ENCODE data around the gene HOXC6. TPM values are rescaled to one million over a fixed set of nuclear protein-coding genes. Genes with fewer than 3 reads are reported as not detected.

HOXC6 gene
- total and polyA plus RNA-seq, 10 of the 15 experiments (the other 5 are each of a cell fraction or from before 2014, with no cell fraction given), result 0.02 to 0.55 (median 0.45) TPM; not detected in 4

DNA sequence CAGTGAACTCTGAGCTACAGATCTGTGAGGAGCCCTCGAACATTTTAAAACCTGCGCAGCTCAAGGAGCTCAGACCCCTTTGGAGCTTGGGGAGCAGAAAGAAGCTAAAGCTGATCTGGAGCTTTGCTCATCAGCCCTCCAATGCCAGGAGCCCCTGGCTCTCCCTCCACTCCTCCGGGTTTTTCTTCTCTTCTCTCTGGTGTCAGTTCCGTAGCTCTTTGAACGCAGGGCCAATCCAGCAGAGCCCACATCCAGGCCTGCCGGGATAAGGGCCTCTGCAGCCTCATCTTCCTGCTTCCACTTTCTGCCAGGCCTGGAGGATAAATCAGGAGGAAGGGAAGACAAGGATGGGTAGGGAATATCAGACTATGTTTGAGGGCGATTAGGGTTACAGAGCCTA, 31.4 kb downstream of the HOXC6 start (continued):
- no peak for TF ChIP-seq EED (IDR thresholded peaks at IDR 0.05; ENCODE audit: low read depth)

DNA sequence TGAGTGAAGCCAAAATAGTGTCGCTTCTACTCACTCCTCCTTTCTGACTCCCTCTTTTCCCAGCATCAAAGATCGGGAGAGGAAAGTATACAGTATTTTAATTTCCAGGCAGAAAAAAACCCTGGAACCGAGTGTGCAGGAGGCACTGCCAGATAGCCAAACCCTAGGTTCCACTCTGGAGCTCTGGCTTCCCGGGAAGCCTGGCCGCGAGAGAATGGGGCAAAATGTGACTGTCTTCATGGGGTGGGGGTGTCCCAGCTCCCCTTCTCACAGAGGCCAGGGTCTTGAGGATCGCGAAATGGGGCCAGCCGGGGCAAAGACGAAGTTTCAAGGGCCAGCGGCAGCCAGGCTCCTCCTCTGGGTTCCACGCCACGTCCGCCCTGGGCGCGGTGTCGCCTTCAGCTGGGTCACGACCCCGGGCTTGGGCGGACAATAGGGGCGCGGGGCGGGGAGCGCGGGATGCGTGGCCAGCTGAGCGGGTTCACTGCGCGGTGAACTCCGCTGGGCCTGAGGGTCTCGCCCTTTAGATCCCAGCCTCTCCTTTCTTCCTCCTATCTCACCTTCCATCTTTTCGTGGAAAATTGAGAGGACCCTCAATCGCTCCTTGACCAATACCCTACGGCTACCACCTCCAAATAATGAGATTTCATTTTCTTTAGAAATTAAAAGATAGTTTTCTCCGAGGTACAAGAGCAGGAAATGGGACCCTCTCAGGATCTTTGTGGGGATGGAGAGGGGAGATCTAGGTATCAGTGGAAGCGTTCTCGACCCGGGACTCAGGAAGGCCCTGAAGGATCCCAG, 32.1 kb downstream of the HOXC6 start:
- ATAC-seq, result no peak
- H3K36me3 ChIP-seq (ENCODE audit: control insufficient read depth in 2 of 2, insufficient read depth in 2 of 2, low read length in 1 of 2), result no peaks in the 10 kb centered on the region
- no peak overlapping the region for H2AFZ ChIP-seq (ENCODE audit: control insufficient read depth, low read depth, low read length)
- intact Hi-C loops (cut with micrococcal nuclease; ENCODE audit: unreplicated experiment) (no loop called here), in situ Hi-C loops (cut with MboI) (no loop called here)
- no peak for TF ChIP-seq ATF7 (IDR thresholded peaks at IDR 0.05; ENCODE audit: low read depth)
- TF ChIP-seq SUPT20H (IDR thresholded peaks at IDR 0.05; ENCODE audit: borderline replicate concordance, control insufficient read depth, low read depth, low read length), result no peak
- TF ChIP-seq TBL1XR1 (IDR thresholded peaks at IDR 0.05; ENCODE audit: low read depth, low read length), result no peak
- no peak for TF ChIP-seq FOXK2 (IDR thresholded peaks at IDR 0.05)
- no peak for TF ChIP-seq MYB (IDR thresholded peaks at IDR 0.05; ENCODE audit: borderline replicate concordance, low read depth, low read length)
- TF ChIP-seq NR2C2 (IDR thresholded peaks at IDR 0.05; ENCODE audit: borderline replicate concordance, control insufficient read depth, insufficient read length, low read depth), result no peak
- TF ChIP-seq RCOR1 (conservative IDR thresholded peaks at IDR 0.05; ENCODE audit: low read depth, low read length), result no peak
- TF ChIP-seq MYC (IDR thresholded peaks at IDR 0.05; ENCODE audit: insufficient read depth, insufficient read length, insufficient replicate concordance, low read length, severe bottlenecking), result no peak
- no peak for TF ChIP-seq ZZZ3 (IDR thresholded peaks at IDR 0.05; ENCODE audit: control insufficient read depth, insufficient read length, low read depth)
- no peak for TF ChIP-seq SUZ12 (IDR thresholded peaks at IDR 0.05; ENCODE audit: unreplicated experiment)
- no peak for TF ChIP-seq ZNF24 (IDR thresholded peaks at IDR 0.05)
- no peak for TF ChIP-seq ZNF384 (IDR thresholded peaks at IDR 0.05; ENCODE audit: borderline replicate concordance, low read depth, low read length)
- TF ChIP-seq, protein P1, sequence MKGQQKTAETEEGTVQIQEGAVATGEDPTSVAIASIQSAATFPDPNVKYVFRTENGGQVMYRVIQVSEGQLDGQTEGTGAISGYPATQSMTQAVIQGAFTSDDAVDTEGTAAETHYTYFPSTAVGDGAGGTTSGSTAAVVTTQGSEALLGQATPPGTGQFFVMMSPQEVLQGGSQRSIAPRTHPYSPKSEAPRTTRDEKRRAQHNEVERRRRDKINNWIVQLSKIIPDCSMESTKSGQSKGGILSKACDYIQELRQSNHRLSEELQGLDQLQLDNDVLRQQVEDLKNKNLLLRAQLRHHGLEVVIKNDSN (IDR thresholded peaks at IDR 0.05; ENCODE audit: borderline replicate concordance, extremely low read length, insufficient read depth, low read depth, low read length), result no peak
- TF ChIP-seq KLF5 (IDR thresholded peaks at IDR 0.05; ENCODE audit: partially characterized antibody), result no peak
- no peak for TF ChIP-seq CBX5 (IDR thresholded peaks at IDR 0.05; ENCODE audit: low read depth)
- TF ChIP-seq KAT2A (conservative IDR thresholded peaks at IDR 0.05; ENCODE audit: control insufficient read depth, low read depth, low read length), result no peak
- no peak for TF ChIP-seq MXI1 (IDR thresholded peaks at IDR 0.05; ENCODE audit: low read depth, low read length)
- no peak for TF ChIP-seq POLR2AphosphoS2 (IDR thresholded peaks at IDR 0.05; ENCODE audit: low read depth, low read length)
- ChIA-PET RAD21 (ENCODE audit: unreplicated experiment) (no interaction called here), SMC1A (ENCODE audit: uncharacterized antibody, unreplicated experiment) (interaction anchor here (0.8 to 1.5 kb wide), 3 partner anchors 28 to 130 kb away, joined by 3 to 6 read pairs (median 4); partner anchors contain the start of gene HOXC5), POLR2A (no interaction called here), CTCF (interaction anchor here (0.7 to 1.2 kb wide), 4 partner anchors 11 to 140 kb away, joined by 3 read pairs; partner anchors contain the start of gene HOXC5)
- no peaks in the 10 kb centered on the region for H4K20me1 ChIP-seq (ENCODE audit: control insufficient read depth, insufficient read depth)
- no peaks in the 10 kb centered on the region; the same call in 1 of the 2 replicates for H3K79me2 ChIP-seq (ENCODE audit: control insufficient read depth, insufficient read depth, low read length)
- BruUV-seq (replicated peaks), result no TSS peak
- no peak overlapping the region for H3K9ac ChIP-seq (ENCODE audit: control insufficient read depth, insufficient read depth, low read length)
- WGBS (ENCODE audit: insufficient coverage, insufficient replicate concordance, low lambda C conversion rate, missing lambda C conversion rate), result 81% methylated on average over 33 of the region's 38 CpGs
- no peaks in the 10 kb centered on the region for H3K9me3 ChIP-seq (replicated peaks; ENCODE audit: control insufficient read depth, insufficient read depth, low read length)
- no peak overlapping the region for H3K4me2 ChIP-seq (ENCODE audit: control insufficient read depth, insufficient read depth)
- H3K4me3 ChIP-seq, result no peak overlapping the region
- H3K27ac ChIP-seq (ENCODE audit: control insufficient read depth, insufficient read depth), result no peak overlapping the region
- H3K27me3 ChIP-seq (replicated peaks in 1 of 2; ENCODE audit: control insufficient read depth in 2 of 2, insufficient read depth in 2 of 2, low read length in 1 of 2), result 0 out of 4 replicates have a peak, but pooled peaks cover 0 to 3% of the 10 kb centered on the region in 2 experiments
- H3K4me1 ChIP-seq (ENCODE audit: control insufficient read depth, insufficient read depth, low read length), result no peaks in the 10 kb centered on the region
- FAIRE-seq, result no peak
- no peak for DNase-seq (ENCODE audit: low read depth, low spot score)

Measured in GM12878 (cell line).